ENCODE measurements around the gene SLC30A4.

GRCh38 chr15:45448066-45448915 is 74.3 kb downstream of the SLC30A4 start:
- TF ChIP-seq CTCF (IDR thresholded peaks at IDR 0.05): no peak
- TF ChIP-seq POLR2A (IDR thresholded peaks at IDR 0.05): peak; percentile 27

Data from transverse colon (tissue), 3 donors.